Activated B cell treated with CpG ODN at 0.5 μM for 24 hours (primary cell): ENCODE measurements around the gene TMPRSS6. TPM values are rescaled to one million over a fixed set of nuclear protein-coding genes. Genes with fewer than 3 reads are reported as not detected.
A peak's percentile ranks its signal among the peaks of the same experiment; 100 is the strongest.

Experiments
- ATAC-seq: fragments of 200-7000 bp; cut with Tn5 transposase; one replicate; pipeline ENCODE4 v1.10.0; 2021; ENCODE audit warnings: low read depth, mild to moderate bottlenecking, moderate library complexity
- CTCF ChIA-PET: fragments of 350-600 bp; sonication (Branson Sonifier 250); formaldehyde crosslinking; loops from one replicate; lab custom pipeline; 2021; ENCODE audit warnings: antibody characterized with exemption; lab: Charles Lee
- POLR2A ChIA-PET: fragments of 350-600 bp; sonication (Branson Sonifier 250); formaldehyde crosslinking; loops from one replicate; lab custom pipeline; 2021; ENCODE audit warnings: antibody characterized with exemption; lab: Charles Lee
- DNase-seq: peaks from one replicate; pipeline ENCODE4 v3.0.0; 2022
- H3K27ac Mint-ChIP-seq: one replicate; pipeline ENCODE4 v1.8.0; 2020; ENCODE audit warnings: mixed read lengths
- H3K27me3 Mint-ChIP-seq: one replicate; pipeline ENCODE4 v1.8.0; 2021; ENCODE audit warnings: mixed read lengths
- H3K36me3 Mint-ChIP-seq: one replicate; pipeline ENCODE4 v1.8.0; 2021; ENCODE audit warnings: low read depth, mixed read lengths
- H3K4me1 Mint-ChIP-seq: one replicate; pipeline ENCODE4 v1.8.0; 2021; ENCODE audit warnings: mixed read lengths
- H3K4me3 Mint-ChIP-seq: one replicate; pipeline ENCODE4 v1.8.0; 2020; ENCODE audit warnings: mild to moderate bottlenecking, mixed read lengths
- H3K9me3 Mint-ChIP-seq: one replicate; pipeline ENCODE4 v1.8.0; 2020; ENCODE audit warnings: mixed read lengths
- intact Hi-C: fragments of 100-400 bp; cut with micrococcal nuclease; formaldehyde crosslinking; loops from one replicate; pipeline ENCODE4 v1.15.1; 2024
- total RNA-seq: library from RNA; stranded (reverse); gene quantifications from 2 replicates; pipeline ENCODE4 v1.2.3, GENCODE V29; 2022
- TF ChIP-seq, protein P1 (sequence below): fragments of 200-600 bp; IDR thresholded peaks from one replicate; pipeline ENCODE4 v1.8.0; 2022; ENCODE audit warnings: antibody characterized with exemption, mild to moderate bottlenecking

Gene TMPRSS6
- total RNA-seq, 1 donor from 2014 or later: 5.4 TPM

DNA sequence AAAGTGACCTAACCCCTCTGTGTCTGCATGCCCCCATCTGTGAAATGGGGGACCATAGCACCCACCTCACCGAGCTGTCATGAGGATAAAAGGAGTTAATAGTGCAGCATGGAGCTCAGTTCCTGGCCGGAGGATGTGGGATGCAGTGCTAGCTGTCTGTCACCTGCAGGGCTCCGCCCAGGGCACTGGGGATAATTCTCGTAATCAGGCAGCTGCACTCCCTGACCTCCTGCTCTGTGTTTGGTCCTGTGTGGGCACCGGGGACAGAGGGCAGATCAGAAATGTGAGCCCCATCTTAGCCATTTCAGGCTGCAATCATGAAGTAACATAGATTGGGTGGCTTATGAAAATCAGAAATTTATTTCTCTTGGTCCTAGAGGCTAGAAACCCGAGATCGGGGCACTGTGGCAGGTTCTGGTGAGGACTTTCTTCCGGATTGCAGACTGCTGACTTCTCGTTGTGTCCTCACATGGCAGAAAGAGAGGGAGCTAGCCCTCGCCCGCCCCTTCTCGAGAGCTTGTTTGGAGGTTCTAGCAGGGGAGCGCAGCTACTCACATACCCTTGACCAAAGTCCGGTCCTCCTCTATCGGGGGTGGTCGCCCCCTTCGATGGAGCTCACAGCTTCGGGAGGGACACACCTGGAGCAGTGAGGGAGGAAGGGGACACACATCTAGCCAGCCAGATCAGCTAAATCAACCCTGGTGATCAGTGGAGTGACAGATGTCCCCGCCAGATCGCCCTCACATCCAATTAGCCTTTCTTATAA, 54.7 kb downstream of the TMPRSS6 start:
- Mint-ChIP-seq H3K27me3 (no peaks in the 10 kb centered on the region), H3K4me3 (no peak overlapping the region), H3K9me3 (no peaks in the 10 kb centered on the region), H3K27ac (no peak overlapping the region), H3K36me3 (peaks cover 42% of the 10 kb centered on the region), H3K4me1 (peaks cover 18% of the 10 kb centered on the region)
- intact Hi-C loops: no loop called here
- no peak for ATAC-seq
- no peak for DNase-seq
- ChIA-PET POLR2A (no interaction called here), CTCF (interaction anchor here (0.7 to 1.1 kb wide), 2 partner anchors 9 to 145 kb away, joined by 3 read pairs; no protein-coding TSS in a partner anchor)
- TF ChIP-seq, protein P1, sequence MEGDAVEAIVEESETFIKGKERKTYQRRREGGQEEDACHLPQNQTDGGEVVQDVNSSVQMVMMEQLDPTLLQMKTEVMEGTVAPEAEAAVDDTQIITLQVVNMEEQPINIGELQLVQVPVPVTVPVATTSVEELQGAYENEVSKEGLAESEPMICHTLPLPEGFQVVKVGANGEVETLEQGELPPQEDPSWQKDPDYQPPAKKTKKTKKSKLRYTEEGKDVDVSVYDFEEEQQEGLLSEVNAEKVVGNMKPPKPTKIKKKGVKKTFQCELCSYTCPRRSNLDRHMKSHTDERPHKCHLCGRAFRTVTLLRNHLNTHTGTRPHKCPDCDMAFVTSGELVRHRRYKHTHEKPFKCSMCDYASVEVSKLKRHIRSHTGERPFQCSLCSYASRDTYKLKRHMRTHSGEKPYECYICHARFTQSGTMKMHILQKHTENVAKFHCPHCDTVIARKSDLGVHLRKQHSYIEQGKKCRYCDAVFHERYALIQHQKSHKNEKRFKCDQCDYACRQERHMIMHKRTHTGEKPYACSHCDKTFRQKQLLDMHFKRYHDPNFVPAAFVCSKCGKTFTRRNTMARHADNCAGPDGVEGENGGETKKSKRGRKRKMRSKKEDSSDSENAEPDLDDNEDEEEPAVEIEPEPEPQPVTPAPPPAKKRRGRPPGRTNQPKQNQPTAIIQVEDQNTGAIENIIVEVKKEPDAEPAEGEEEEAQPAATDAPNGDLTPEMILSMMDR: no peak

DNA sequence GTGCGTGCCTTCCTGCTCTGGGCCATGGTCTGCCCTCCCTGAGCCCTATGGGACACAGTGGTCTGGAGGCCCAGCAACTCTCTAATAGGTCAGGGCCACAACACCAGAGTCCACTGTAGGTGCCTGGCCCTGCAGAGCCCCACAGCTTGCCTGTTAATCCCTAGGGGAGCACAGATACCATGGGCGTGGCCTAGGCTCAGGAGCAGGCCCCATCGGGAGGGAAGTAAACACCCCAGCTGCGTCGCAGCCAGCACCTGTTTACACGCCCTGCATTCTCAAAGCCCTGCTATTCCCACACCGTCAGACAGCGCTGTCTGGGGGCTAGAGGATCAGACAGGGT, 55.5 kb downstream of the TMPRSS6 start:
- POLR2A ChIA-PET: no interaction called here

DNA sequence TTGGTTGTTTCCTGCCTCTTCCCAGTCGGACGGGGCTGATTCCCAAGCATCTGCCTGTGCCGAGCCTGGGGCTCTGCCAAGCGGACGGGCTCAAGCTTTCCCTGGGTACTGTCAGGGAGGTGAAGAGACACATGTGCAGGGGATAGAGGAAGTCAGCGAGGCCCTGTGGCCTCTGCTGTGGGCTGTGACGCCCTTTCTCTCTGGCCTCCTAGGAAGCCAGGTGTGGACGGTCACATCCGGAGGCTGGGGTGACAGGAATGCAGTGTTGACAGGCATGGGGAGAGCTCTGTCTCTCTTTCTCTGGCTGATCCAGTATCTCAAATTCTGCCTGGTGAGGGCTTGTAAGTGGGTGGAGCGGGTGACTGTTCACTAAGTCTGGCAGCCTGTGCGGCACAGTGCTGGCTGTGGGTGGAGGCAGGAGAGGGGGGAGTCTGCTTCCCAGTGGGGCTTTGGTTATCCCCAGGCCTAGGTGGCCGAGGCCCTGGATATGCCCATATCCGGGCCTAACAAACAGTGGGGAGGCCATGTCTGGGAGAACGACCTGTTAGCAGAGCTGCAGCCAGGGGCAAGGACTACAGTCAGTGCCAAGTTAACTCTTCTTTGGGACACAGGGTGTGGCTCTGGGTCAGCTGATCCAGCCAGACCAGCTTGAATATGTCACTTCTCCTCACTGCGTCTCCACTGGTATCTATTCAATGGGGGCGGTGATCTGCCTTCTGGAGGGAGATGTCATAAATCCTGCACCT, 56.0 kb downstream of the TMPRSS6 start:
- ATAC-seq (no peak), DNase-seq (no peak)
- peaks cover 34% of the 10 kb centered on the region for H3K36me3 Mint-ChIP-seq
- TF ChIP-seq, protein P1: no peak
- intact Hi-C loops: no loop called here
- no peaks in the 10 kb centered on the region for H3K9me3 Mint-ChIP-seq
- H3K27me3 Mint-ChIP-seq: no peaks in the 10 kb centered on the region
- ChIA-PET POLR2A (no interaction called here), CTCF (interaction anchor here (0.7 to 1.0 kb wide), 2 partner anchors 110 to 272 kb away, joined by 3 read pairs; no protein-coding TSS in a partner anchor)
- peak overlapping the region; percentile 28 for H3K4me3 Mint-ChIP-seq
- peaks cover 18% of the 10 kb centered on the region for H3K4me1 Mint-ChIP-seq
- no peak overlapping the region for H3K27ac Mint-ChIP-seq

More for the DNA sequence above, 55.5 kb downstream of the TMPRSS6 start:
- TF ChIP-seq, protein P1: no peak
- peaks cover 18% of the 10 kb centered on the region for H3K4me1 Mint-ChIP-seq
- intact Hi-C loops: no loop called here
- H3K36me3 Mint-ChIP-seq: peaks cover 35% of the 10 kb centered on the region
- CTCF ChIA-PET: interaction anchor here (0.7 to 1.1 kb wide), 3 partner anchors 9 to 272 kb away, joined by 3 read pairs; no protein-coding TSS in a partner anchor
- H3K27me3 Mint-ChIP-seq: no peaks in the 10 kb centered on the region
- H3K9me3 Mint-ChIP-seq: no peaks in the 10 kb centered on the region
- ATAC-seq: no peak
- H3K4me3 Mint-ChIP-seq: no peak overlapping the region
- DNase-seq: no peak
- H3K27ac Mint-ChIP-seq: no peak overlapping the region

DNA sequence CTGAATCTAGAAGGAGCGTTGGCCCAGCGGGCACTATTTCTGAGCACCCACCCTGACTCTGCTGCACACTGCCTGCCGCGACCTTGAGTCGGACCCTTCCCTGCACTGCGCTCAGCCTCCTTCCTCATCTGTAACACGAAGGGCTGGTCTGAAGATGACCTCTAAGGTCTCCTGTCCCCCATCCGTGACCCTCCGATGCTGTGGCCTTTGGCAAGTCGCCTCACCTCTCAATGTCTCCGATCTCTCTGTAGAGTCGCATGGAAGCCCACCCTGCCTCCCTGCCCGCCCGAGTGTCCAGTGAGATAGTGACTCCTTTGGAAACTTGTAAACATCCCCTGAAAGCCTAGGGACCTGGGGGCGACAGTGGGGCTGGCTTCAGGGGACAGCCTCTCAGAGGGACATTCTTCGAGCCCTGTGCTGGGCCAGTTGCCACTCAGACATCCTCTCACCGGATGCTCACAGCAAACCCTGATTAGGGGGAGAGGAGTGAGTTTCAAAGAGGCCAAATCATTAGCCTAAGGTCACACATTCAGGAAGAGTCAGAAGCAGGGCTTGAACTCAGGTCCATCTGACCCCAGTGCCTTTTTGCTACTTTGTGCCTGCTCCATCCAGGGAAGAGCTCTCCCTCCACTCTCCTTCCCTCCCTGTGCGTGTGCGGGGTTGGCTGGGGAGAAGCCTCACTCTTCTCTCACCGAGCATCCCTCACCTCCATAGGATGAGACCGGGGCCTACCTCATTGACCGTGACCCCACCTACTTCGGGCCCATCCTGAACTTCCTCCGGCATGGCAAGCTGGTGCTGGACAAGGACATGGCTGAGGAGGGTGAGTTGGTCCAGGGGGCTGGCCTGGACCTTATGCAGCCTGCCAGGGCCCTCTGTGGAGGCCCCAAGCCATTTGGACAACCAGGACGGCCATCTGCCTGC, 56.9 kb downstream of the TMPRSS6 start:
- peaks cover 28% of the 10 kb centered on the region for H3K36me3 Mint-ChIP-seq
- no peaks in the 10 kb centered on the region for H3K27me3 Mint-ChIP-seq
- ChIA-PET POLR2A (interaction anchor here (0.6 to 1.4 kb wide), 6 partner anchors 31 to 523 kb away, joined by 3 to 9 read pairs (median 4); partner anchors contain the start of gene EIF3D), CTCF (interaction anchor here (1.7 kb wide), 1 partner anchor 24 kb away, joined by 4 read pairs; no protein-coding TSS in a partner anchor)
- DNase-seq (no peak), ATAC-seq (no peak)
- peaks cover 18% of the 10 kb centered on the region for H3K4me1 Mint-ChIP-seq
- TF ChIP-seq, protein P1: no peak
- no peaks in the 10 kb centered on the region for H3K9me3 Mint-ChIP-seq
- intact Hi-C loops: no loop called here
- H3K27ac Mint-ChIP-seq: no peak overlapping the region
- peak overlapping the region; percentile 80 for H3K4me3 Mint-ChIP-seq
